ENCODE data around the gene ZNF253. TPM values are rescaled to one million over a fixed set of nuclear protein-coding genes. Genes with fewer than 3 reads are reported as not detected.

The ZNF253 gene
- total and polyA plus RNA-seq, 2 of the 8 experiments (the other 6 are each of a cell fraction or from before 2014, with no cell fraction given), result 8.3 to 64.0 TPM

DNA sequence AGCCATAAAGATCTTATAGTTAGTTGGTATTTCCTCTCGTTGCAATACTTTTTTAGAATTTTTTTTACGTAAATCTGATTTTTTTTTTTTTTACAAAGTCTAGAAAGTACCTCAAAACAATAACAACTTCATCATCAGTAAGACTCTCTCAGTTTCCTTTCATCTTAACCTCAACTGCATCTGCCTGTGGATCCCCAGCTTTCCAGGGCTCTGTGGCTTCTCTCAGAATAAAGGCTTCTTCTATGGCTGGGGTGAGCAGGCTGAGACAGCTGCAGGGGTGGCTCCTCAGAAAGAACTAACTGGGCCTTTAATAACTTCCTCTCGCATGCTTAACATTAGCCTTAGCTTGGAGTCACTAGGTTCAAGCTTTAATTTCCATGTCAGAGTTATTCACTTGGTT, 48.3 kb upstream of the ZNF253 start:
- H2BK12ac ChIP-seq (ENCODE audit: low read depth, low read length), result no peak overlapping the region
- no peaks in the 10 kb centered on the region for H3K9me3 ChIP-seq (ENCODE audit: insufficient read depth in 2 of 2, low read depth in 1 of 2, low read length in 1 of 2)
- H3K4me1 ChIP-seq (replicated peaks in 1 of 4; ENCODE audit: control insufficient read depth in 3 of 4, insufficient read depth in 4 of 4, low read length in 3 of 4), result no peaks in the 10 kb centered on the region
- 92% methylated on average over 3 of the region's 3 CpGs; no CpG with 5 or more reads in 1 of the 2 experiments for WGBS, 2 experiments (ENCODE audit: extremely low coverage in 1 of 2, insufficient coverage in 1 of 2, insufficient read length in 1 of 2, insufficient replicate concordance in 2 of 2, low coverage in 1 of 2, low lambda C conversion rate in 2 of 2, missing lambda C conversion rate in 1 of 2)
- no peak overlapping the region for H4K8ac ChIP-seq (ENCODE audit: extremely low read depth, insufficient read depth, low read length)
- no peak overlapping the region for H3K18ac ChIP-seq (ENCODE audit: extremely low read depth, low read length)
- H2BK20ac ChIP-seq (ENCODE audit: low read length), result no peak overlapping the region
- ChIA-PET POLR2A (ENCODE audit: partially characterized antibody) (interaction anchor here (0.6 kb wide), 1 partner anchor 29 kb away, joined by 3 read pairs; no protein-coding TSS in a partner anchor), CTCF (ENCODE audit: partially characterized antibody) (interaction anchor here (1.0 kb wide), 1 partner anchor 10 kb away, joined by 4 read pairs; no protein-coding TSS in a partner anchor)
- H3K27ac ChIP-seq (ENCODE audit: low read depth, low read length), result no peak overlapping the region
- H3K36me3 ChIP-seq (ENCODE audit: control insufficient read depth in 2 of 4, insufficient read depth in 4 of 4, low read length in 3 of 4), result peaks cover 0 to 4% (median 0%) of the 10 kb centered on the region in 4 experiments; a peak in 2 of 8 replicates
- H2BK15ac ChIP-seq (ENCODE audit: low read length), result no peak overlapping the region
- DNase-seq (ENCODE audit: low read depth in 1 of 2, low spot score in 2 of 2) (no peak), FAIRE-seq (no peak)
- no peak overlapping the region for H4K91ac ChIP-seq (replicated peaks; ENCODE audit: insufficient read length, low read length)
- no peak overlapping the region for H4K5ac ChIP-seq (ENCODE audit: insufficient read length, low read depth, low read length)
- H2BK120ac ChIP-seq (replicated peaks; ENCODE audit: low read depth, low read length), result no peak overlapping the region
- no peaks in the 10 kb centered on the region for H3K27me3 ChIP-seq (replicated peaks in 1 of 4; ENCODE audit: control insufficient read depth in 3 of 4, extremely low read depth in 1 of 4, insufficient read depth in 3 of 4, low read length in 3 of 4)
- H3K4me3 ChIP-seq (ENCODE audit: extremely low read depth in 1 of 4, insufficient read depth in 2 of 4, low read depth in 3 of 4, low read length in 4 of 4), result no peak overlapping the region
- H3K79me2 ChIP-seq (ENCODE audit: control insufficient read depth in 1 of 2, insufficient read depth in 2 of 2, low read length in 2 of 2), result peaks cover 0 to 44% of the 10 kb centered on the region in 2 experiments; a peak in 2 of 4 replicates
- H3K9ac ChIP-seq (replicated peaks in 1 of 4; ENCODE audit: extremely low read depth in 1 of 4, low read depth in 3 of 4, low read length in 3 of 4), result no peak overlapping the region
- H4K20me1 ChIP-seq (replicated peaks in 1 of 2; ENCODE audit: control insufficient read depth in 1 of 2, insufficient read depth in 2 of 2, low read length in 2 of 2), result no peaks in the 10 kb centered on the region
- H3K4me2 ChIP-seq (ENCODE audit: insufficient read depth in 1 of 2, low read depth in 2 of 2, low read length in 2 of 2), result no peak overlapping the region
- no peaks in the 10 kb centered on the region for H3K23me2 ChIP-seq (ENCODE audit: low read depth, low read length)
- no peak overlapping the region for H3K56ac ChIP-seq (replicated peaks; ENCODE audit: insufficient read length, low read depth, low read length)
- no peaks in the 10 kb centered on the region; the same call in none of the 2 replicates for H3K79me1 ChIP-seq (ENCODE audit: low read depth, low read length)
- no peak overlapping the region for H2AK5ac ChIP-seq (ENCODE audit: low read depth, low read length)
- no peak overlapping the region for H3K23ac ChIP-seq (ENCODE audit: insufficient read length)
- no peak overlapping the region for H2AFZ ChIP-seq (ENCODE audit: low read length)
- H3K4ac ChIP-seq (replicated peaks; ENCODE audit: insufficient read length, low read depth, low read length), result no peak overlapping the region
- H2BK5ac ChIP-seq (ENCODE audit: low read depth, low read length), result no peak overlapping the region
- no peak overlapping the region for H3K14ac ChIP-seq (ENCODE audit: insufficient read length)
- TF ChIP-seq CHD1 (IDR thresholded peaks at IDR 0.05; ENCODE audit: low read depth, low read length), result no peak
- TF ChIP-seq TBP (IDR thresholded peaks at IDR 0.05; ENCODE audit: low read depth, low read length), result no peak
- TF ChIP-seq SIN3A (conservative IDR thresholded peaks at IDR 0.05 in 1 of 2, IDR thresholded peaks at IDR 0.05 in 1 of 2; ENCODE audit: low read depth in 1 of 2, low read length in 2 of 2), result no peak
- no peak for TF ChIP-seq NANOG (IDR thresholded peaks at IDR 0.05; ENCODE audit: insufficient read depth, low read depth, low read length, poor library complexity, severe bottlenecking)
- TF ChIP-seq SP1 (IDR thresholded peaks at IDR 0.05; ENCODE audit: low read depth, low read length), result no peak
- no peak for TF ChIP-seq TAF1 (IDR thresholded peaks at IDR 0.05; ENCODE audit: low read depth, low read length)
- TF ChIP-seq BCL11A (IDR thresholded peaks at IDR 0.05; ENCODE audit: low read depth in 2 of 2, low read length in 2 of 2), result no peak
- TF ChIP-seq HDAC6 (IDR thresholded peaks at IDR 0.05; ENCODE audit: low read depth, low read length), result no peak
- no peak for TF ChIP-seq SIX5 (IDR thresholded peaks at IDR 0.05; ENCODE audit: low read depth, low read length)
- TF ChIP-seq POLR2AphosphoS5 (IDR thresholded peaks at IDR 0.05; ENCODE audit: low read depth, low read length), result no peak
- no peak for TF ChIP-seq EGR1 (IDR thresholded peaks at IDR 0.05; ENCODE audit: borderline replicate concordance, low read depth, low read length)
- TF ChIP-seq, protein P1, sequence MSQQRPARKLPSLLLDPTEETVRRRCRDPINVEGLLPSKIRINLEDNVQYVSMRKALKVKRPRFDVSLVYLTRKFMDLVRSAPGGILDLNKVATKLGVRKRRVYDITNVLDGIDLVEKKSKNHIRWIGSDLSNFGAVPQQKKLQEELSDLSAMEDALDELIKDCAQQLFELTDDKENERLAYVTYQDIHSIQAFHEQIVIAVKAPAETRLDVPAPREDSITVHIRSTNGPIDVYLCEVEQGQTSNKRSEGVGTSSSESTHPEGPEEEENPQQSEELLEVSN (IDR thresholded peaks at IDR 0.05), result no peak
- no peak for TF ChIP-seq RBBP5 (IDR thresholded peaks at IDR 0.05; ENCODE audit: borderline replicate concordance, low read depth, low read length)
- TF ChIP-seq POLR2A (IDR thresholded peaks at IDR 0.05; ENCODE audit: control extremely low read depth in 1 of 2, low read depth in 2 of 2, low read length in 2 of 2), result no peak

All from H1 (cell line).